ES-I3 (cell line): ENCODE measurements around the gene N4BP2L1.

ENCODE experiments used
- H3K36me3 ChIP-seq: 2 replicates; pipeline ENCODE4 v1.6.1; 2013; ENCODE audit warnings: mild to moderate bottlenecking, low read length, control low read depth, moderate library complexity; ENCODE audit not compliant: insufficient read depth
- H3K4me1 ChIP-seq: 2 replicates; pipeline ENCODE4 v1.6.1; 2013; ENCODE audit warnings: mild to moderate bottlenecking, control low read depth, low read length; ENCODE audit not compliant: insufficient read depth
- H3K9ac ChIP-seq: 2 replicates; pipeline ENCODE4 v1.6.1; 2013; ENCODE audit warnings: low read depth, mild to moderate bottlenecking, low read length, moderate library complexity
- H3K9me3 ChIP-seq: 2 replicates; pipeline ENCODE4 v1.6.1; 2013; ENCODE audit warnings: mild to moderate bottlenecking, low read length, moderate library complexity; ENCODE audit not compliant: control insufficient read depth, insufficient read depth

Gene N4BP2L1

DNA sequence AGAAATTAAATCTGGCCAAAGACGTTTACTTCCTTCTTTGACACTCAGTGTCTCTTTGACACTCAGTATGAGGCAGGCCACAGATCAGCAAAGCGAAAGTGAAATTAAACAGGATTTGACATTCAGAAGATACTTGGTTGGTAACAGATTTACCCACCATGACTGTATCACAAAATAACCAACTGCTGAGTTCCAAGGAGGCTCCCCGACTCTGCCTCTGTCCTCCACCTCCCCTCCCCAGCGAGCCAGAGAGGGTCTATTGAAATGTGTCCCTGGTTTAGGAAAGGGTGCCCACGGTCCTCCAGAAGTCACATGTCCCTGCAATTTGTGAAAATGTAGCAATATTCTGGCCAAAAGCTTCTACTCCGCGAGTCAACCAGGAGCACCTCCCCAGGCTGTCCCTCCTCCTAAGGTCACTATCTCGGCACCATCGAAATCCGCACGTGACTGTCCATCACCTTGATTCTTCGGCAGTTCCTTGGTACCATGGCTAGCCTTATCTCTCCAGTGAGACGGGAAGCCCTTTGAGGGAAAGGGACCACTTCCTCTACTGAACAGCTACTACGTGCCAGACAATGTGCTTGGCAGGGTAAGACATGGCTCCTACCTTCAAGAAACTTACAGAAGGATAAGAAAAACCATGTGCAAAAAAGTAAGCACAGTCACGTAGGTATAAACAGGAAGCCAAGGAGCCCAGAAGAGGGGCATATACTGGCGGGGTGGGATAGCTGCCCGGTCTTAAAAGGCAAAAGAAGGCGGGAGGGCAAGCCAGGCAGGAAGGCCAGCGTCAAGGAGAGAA lies 1.5 kb downstream of the N4BP2L1 start:
- H3K9ac ChIP-seq: peak overlapping the region; percentile 75; the same call in 1 of the 2 replicates
- no peaks in the 10 kb centered on the region for H3K36me3 ChIP-seq
- peaks cover 3% of the 10 kb centered on the region; the same call in 1 of the 2 replicates for H3K4me1 ChIP-seq

GRCh38 chr13:32425158-32425557 lies 2.8 kb downstream of the N4BP2L1 start:
- Histone ChIP-seq H3K9me3 (peaks cover under 1% of the 10 kb centered on the region; the same call in 1 of the 2 replicates), H3K4me1 (peaks cover 3% of the 10 kb centered on the region; the same call in 1 of the 2 replicates), H3K36me3 (no peaks in the 10 kb centered on the region), H3K9ac (no peak overlapping the region)

More for the DNA sequence above, 1.5 kb downstream of the N4BP2L1 start:
- no peaks in the 10 kb centered on the region for H3K9me3 ChIP-seq

- Histone ChIP-seq H3K9me3 (peaks cover 7% of the 10 kb centered on the region; the same call in 1 of the 2 replicates), H3K36me3 (no peaks in the 10 kb centered on the region), H3K4me1 (peaks cover 3% of the 10 kb centered on the region; the same call in 1 of the 2 replicates), H3K9ac (no peak overlapping the region)
Measured at GRCh38 chr13:32423592-32423991, 4.3 kb downstream of the N4BP2L1 start.

GRCh38 chr13:32419862-32420261 lies 8.1 kb downstream of the N4BP2L1 start:
- Histone ChIP-seq H3K9ac (no peak overlapping the region), H3K36me3 (no peaks in the 10 kb centered on the region), H3K4me1 (no peaks in the 10 kb centered on the region), H3K9me3 (peaks cover 7% of the 10 kb centered on the region; the same call in 1 of the 2 replicates)

- Histone ChIP-seq H3K9me3 (peaks cover 7% of the 10 kb centered on the region; the same call in 1 of the 2 replicates), H3K36me3 (no peaks in the 10 kb centered on the region), H3K9ac (no peak overlapping the region), H3K4me1 (no peaks in the 10 kb centered on the region)
Measured at GRCh38 chr13:32417995-32418394, 9.9 kb downstream of the N4BP2L1 start.

DNA sequence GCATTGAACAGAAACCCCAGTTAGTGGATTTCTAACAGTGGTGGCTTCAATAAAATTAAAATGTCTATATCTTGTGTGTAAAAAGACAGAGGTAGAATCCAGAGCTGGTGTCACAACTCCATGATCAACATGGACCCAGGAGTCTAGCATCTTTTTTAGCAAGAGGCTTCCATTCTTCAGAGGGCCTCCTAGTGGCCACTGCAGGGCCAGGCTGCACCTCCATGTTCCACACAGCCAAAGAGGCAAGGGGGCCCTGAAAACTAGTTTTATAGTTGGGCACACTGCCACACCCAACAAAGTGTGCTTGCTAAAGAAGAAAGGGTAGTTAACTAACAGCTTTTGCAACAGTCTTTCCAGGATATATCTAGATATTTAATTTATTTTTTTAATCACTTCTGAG lies 12.9 kb downstream of the N4BP2L1 start:
- Histone ChIP-seq H3K4me1 (no peaks in the 10 kb centered on the region), H3K36me3 (no peaks in the 10 kb centered on the region), H3K9me3 (peaks cover 6% of the 10 kb centered on the region; the same call in 1 of the 2 replicates), H3K9ac (no peak overlapping the region)

DNA sequence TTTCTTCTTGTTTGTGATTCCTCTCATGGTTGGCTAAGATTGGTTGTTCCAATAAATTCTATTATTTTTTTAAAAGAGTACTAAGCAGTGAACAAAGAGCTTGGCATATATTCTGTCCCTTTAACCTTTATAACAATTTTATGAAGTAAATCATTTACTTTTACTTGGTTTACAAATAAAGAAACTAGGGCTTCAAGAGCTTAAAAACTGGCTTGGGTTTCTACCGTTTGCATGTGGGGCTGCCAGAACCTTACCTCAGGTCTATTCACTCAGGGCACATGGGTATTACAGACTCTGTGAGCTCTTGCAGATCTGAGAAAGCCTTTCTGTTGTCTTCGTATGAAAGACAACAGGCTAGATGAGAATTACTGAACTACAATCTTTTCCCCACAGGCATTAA lies 13.3 kb downstream of the N4BP2L1 start:
- H3K9ac ChIP-seq: no peak overlapping the region
- H3K4me1 ChIP-seq: no peaks in the 10 kb centered on the region
- H3K9me3 ChIP-seq: peaks cover 1% of the 10 kb centered on the region; the same call in 1 of the 2 replicates
- H3K36me3 ChIP-seq: no peaks in the 10 kb centered on the region

DNA sequence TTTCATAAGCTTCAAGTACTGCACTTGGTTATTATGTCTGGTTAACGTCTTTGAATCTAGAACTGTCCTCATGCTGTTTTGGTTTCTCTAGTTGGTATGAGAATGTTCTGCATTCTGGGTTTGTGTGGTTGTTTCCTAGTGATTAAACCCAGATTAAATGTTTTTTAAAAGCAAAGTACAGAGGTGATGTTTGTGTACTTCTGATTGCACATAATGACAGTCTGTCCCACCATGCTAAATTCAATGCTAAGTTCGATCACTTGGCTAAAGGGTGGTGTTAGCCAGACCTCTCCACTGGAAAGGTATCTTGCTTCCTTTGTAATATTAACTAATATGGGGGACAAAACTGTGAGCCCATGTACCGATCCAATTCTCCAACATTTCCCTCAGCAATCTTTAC lies 14.6 kb downstream of the N4BP2L1 start:
- Histone ChIP-seq H3K9me3 (no peaks in the 10 kb centered on the region), H3K4me1 (peaks cover 9% of the 10 kb centered on the region), H3K9ac (no peak overlapping the region), H3K36me3 (no peaks in the 10 kb centered on the region)

- Histone ChIP-seq H3K9me3 (no peaks in the 10 kb centered on the region), H3K36me3 (no peaks in the 10 kb centered on the region), H3K9ac (peak overlapping the region; percentile 63), H3K4me1 (peaks cover 13% of the 10 kb centered on the region)
Measured at GRCh38 chr13:32409561-32410421, 18.1 kb downstream of the N4BP2L1 start.

DNA sequence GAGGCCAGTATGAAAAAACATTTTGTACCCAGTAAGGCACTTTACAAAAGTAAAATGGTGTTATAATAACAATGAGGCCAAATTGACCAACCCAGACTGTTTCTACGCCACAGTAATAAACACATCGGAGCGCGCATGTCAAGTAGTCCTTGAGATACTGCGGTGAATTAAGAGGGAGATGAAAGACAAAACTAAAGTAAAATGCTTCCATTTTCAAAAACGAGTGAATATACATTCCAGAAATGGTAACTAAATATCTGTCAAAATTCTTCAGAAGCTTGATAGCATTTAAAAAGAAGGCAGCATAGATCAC lies 19.0 kb downstream of the N4BP2L1 start:
- no peak overlapping the region; the same call in 1 of the 2 replicates for H3K9ac ChIP-seq
- no peaks in the 10 kb centered on the region for H3K36me3 ChIP-seq
- no peaks in the 10 kb centered on the region for H3K9me3 ChIP-seq
- H3K4me1 ChIP-seq: peaks cover 13% of the 10 kb centered on the region

DNA sequence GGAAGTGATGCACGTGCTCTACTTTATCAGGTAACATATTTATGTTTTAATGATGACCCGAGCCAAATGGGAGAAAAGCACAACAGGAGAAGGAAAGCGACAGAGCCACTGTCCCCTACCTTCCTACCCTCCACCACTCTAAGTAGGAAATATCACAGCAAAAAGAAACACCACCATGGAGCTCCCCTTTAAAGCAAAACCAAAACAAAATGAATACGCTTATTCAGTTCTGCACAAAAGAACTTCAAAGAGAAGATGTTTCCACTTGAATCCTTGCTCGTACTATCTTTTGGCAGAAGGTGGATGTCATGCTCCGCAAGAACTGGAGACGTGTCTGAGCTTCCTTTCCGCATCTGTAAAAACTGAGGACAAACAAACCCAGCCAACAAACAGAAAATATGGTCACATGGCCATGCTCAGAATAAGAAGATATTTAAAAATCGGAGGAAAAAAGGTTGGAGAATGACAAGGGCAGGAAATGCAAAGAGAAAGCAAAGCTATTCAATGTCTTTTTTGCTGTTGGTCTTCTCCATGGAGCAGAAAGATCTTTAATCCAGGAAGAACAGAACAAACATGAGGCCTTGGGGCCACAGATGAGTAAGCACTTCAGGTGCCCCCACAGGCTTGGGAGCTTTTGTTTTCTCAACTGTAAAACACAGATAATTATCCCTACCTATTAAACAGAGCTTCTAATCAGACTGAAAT lies 19.5 kb downstream of the N4BP2L1 start:
- Histone ChIP-seq H3K9me3 (no peaks in the 10 kb centered on the region), H3K36me3 (no peaks in the 10 kb centered on the region), H3K9ac (no peak overlapping the region), H3K4me1 (peaks cover 13% of the 10 kb centered on the region)

DNA sequence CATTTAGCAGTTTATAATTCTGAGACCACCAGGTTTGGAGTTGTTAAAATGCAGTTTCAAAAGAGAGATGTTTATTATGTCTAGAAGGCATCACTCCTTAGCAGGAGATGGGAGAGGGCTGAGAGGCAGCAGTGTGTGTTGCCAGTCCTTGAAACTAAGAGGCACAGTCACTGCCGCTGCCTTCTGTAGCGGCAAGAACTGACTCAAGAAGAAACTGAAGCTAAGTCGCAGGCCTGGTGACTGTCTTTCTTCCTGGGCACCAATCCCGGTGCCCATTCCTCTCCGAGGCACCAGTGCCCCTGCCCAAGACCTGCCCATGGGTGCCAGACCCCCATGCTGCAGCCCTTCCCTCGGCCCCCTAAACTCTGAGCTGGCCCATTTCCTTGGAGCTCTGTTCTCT lies 20.1 kb downstream of the N4BP2L1 start:
- Histone ChIP-seq H3K9ac (no peak overlapping the region), H3K36me3 (no peaks in the 10 kb centered on the region), H3K4me1 (peaks cover 13% of the 10 kb centered on the region), H3K9me3 (no peaks in the 10 kb centered on the region)

GRCh38 chr13:32403108-32403507 lies 24.8 kb downstream of the N4BP2L1 start:
- H3K36me3 ChIP-seq: peaks cover 4% of the 10 kb centered on the region; the same call in 1 of the 2 replicates
- H3K9ac ChIP-seq: no peak overlapping the region
- H3K4me1 ChIP-seq: 0 out of 2 replicates have a peak, but pooled peaks cover 2% of the 10 kb centered on the region
- H3K9me3 ChIP-seq: no peaks in the 10 kb centered on the region

DNA sequence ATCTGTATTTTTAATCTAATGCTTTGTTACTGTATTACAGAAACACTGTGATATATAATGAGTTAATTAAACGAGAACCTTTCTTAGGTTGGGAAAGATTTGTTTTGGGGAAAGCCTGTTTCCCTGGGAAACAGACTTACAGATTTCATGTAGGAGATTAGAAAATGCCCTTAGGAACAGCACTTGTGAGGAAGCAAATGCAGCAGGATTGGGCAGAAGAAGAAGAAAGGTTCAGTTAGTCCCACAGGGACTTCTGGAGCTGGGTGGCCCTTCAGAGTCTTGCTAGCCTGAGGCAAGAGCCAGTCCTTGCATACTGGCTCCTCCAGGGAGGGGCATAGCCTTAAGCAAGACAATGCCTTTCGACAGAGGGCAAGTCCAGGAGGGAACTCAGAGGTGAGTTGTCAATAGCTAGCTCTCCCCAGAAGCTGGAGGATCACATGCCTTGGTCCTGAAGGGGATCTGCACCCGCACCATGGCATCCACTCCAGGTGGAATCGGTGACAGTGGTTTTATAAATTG lies 36.8 kb downstream of the N4BP2L1 start:
- Histone ChIP-seq H3K9ac (no peak overlapping the region), H3K4me1 (peaks cover 7% of the 10 kb centered on the region; the same call in 1 of the 2 replicates), H3K9me3 (no peaks in the 10 kb centered on the region), H3K36me3 (no peaks in the 10 kb centered on the region)
